Suprapubic skin (tissue), 4 donors: ENCODE data around the gene NAALADL2. TPM values are rescaled to one million over a fixed set of nuclear protein-coding genes. Genes with fewer than 3 reads are reported as not detected.
"Not testable (repeated sequence)": the region's sequence is repeated elsewhere in the genome, so short reads cannot be mapped to it uniquely, and the experiment has no call there.

Experiments
- DNase-seq, 2 donors: peaks; one replicate each; pipeline ENCODE4 v3.0.0-alpha.2; 2019; ENCODE audit warnings: low spot score in 2 of 2
- H3K27ac ChIP-seq: fragments of 200-600 bp; sonication (generic); one replicate; pipeline ENCODE4 v1.5.1; 2019
- H3K27me3 ChIP-seq: fragments of 200-600 bp; sonication (generic); one replicate; pipeline ENCODE4 v1.5.1; 2019
- H3K36me3 ChIP-seq: fragments of 200-600 bp; sonication (generic); one replicate; pipeline ENCODE4 v1.5.1; 2019
- H3K4me1 ChIP-seq: fragments of 200-600 bp; sonication (generic); one replicate; pipeline ENCODE4 v1.5.1; 2019
- H3K4me3 ChIP-seq: fragments of 200-600 bp; sonication (generic); one replicate; pipeline ENCODE4 v1.5.1; 2019; ENCODE audit warnings: mild to moderate bottlenecking
- H3K9me3 ChIP-seq: fragments of 200-600 bp; sonication (generic); one replicate; pipeline ENCODE4 v1.5.1; 2019
- CTCF ChIP-seq, 2 donors: fragments of 200-600 bp in 1 of 2; fragments of 450-650 bp in 1 of 2; sonication (generic) in 1 of 2; IDR thresholded peaks; one replicate each; pipeline ENCODE4 v1.5.1; 2016 to 2019; ENCODE audit warnings: antibody characterized with exemption in 2 of 2, mild to moderate bottlenecking in 1 of 2, moderate library complexity in 1 of 2
- EP300 ChIP-seq: sonication (generic); formaldehyde crosslinking; IDR thresholded peaks from one replicate; pipeline ENCODE4 v1.6.1; 2017; ENCODE audit warnings: antibody characterized with exemption
- POLR2A ChIP-seq, 2 donors: fragments of 450-650 bp; IDR thresholded peaks; one replicate each; pipeline ENCODE4 v1.6.1; 2017; ENCODE audit warnings: antibody characterized with exemption in 2 of 2, mild to moderate bottlenecking in 2 of 2, moderate library complexity in 2 of 2
- POLR2AphosphoS5 ChIP-seq, 3 donors: sonication (generic); formaldehyde crosslinking; IDR thresholded peaks; one replicate each; pipeline ENCODE4 v1.6.1; 2017; ENCODE audit warnings: antibody characterized with exemption in 3 of 3
- WGBS: methylation state at CpG from one replicate; pipeline ENCODE4 v1.1.5; 2018; 5-methylcytosine and 5-hydroxymethylcytosine counted together
- total RNA-seq, 4 donors: library from RNA; depleted of rRNA; stranded (reverse); fragments of >200 nt; gene quantifications; one replicate each; pipeline ENCODE4 v1.1.0, GENCODE V29; 2016

Gene NAALADL2
- total RNA-seq, 4 donors from 2014 or later = 4.0 to 10.5 (median 8.5) TPM

- Histone ChIP-seq H3K27ac (no peak overlapping the region), H3K4me1 (peaks cover 5% of the 10 kb centered on the region), H3K9me3 (no peaks in the 10 kb centered on the region), H3K36me3 (no peaks in the 10 kb centered on the region), H3K27me3 (no peaks in the 10 kb centered on the region), H3K4me3 (no peak overlapping the region)
- TF ChIP-seq POLR2A (IDR thresholded peaks at IDR 0.05) (no peak), EP300 (no peak), POLR2AphosphoS5 (IDR thresholded peaks at IDR 0.05) (no peak), CTCF (IDR thresholded peaks at IDR 0.05) (no peak)
- DNase-seq = no peak
- WGBS = 76% methylated on average over 2 of the region's 2 CpGs
These were observed 296.0 kb downstream of the NAALADL2 start for GRCh38 chr3:175155172-175155571.

GRCh38 chr3:175159202-175159601 is 300.1 kb downstream of the NAALADL2 start:
- H3K4me1 ChIP-seq = no peaks in the 10 kb centered on the region
- H3K9me3 ChIP-seq = no peaks in the 10 kb centered on the region
- no peaks in the 10 kb centered on the region for H3K27me3 ChIP-seq
- no peak for DNase-seq
- H3K27ac ChIP-seq = no peak overlapping the region
- no peak overlapping the region for H3K4me3 ChIP-seq
- no peaks in the 10 kb centered on the region for H3K36me3 ChIP-seq
- TF ChIP-seq POLR2A (IDR thresholded peaks at IDR 0.05) (no peak), EP300 (no peak), POLR2AphosphoS5 (IDR thresholded peaks at IDR 0.05) (no peak), CTCF (IDR thresholded peaks at IDR 0.05) (no peak)

GRCh38 chr3:175161291-175161690 is 302.2 kb downstream of the NAALADL2 start:
- 92% methylated on average over 5 of the region's 5 CpGs for WGBS
- DNase-seq = no peak
- no peak overlapping the region for H3K27ac ChIP-seq
- H3K4me3 ChIP-seq = no peak overlapping the region
- no peaks in the 10 kb centered on the region for H3K4me1 ChIP-seq
- no peaks in the 10 kb centered on the region for H3K27me3 ChIP-seq
- TF ChIP-seq CTCF (IDR thresholded peaks at IDR 0.05) = no peak
- TF ChIP-seq POLR2A (IDR thresholded peaks at IDR 0.05) = no peak
- TF ChIP-seq EP300 = no peak
- TF ChIP-seq POLR2AphosphoS5 (IDR thresholded peaks at IDR 0.05) = no peak
- H3K36me3 ChIP-seq = no peaks in the 10 kb centered on the region
- no peaks in the 10 kb centered on the region for H3K9me3 ChIP-seq

GRCh38 chr3:175163686-175164085 is 304.6 kb downstream of the NAALADL2 start:
- 63% methylated on average over 3 of the region's 3 CpGs for WGBS
- H3K4me1 ChIP-seq = no peaks in the 10 kb centered on the region
- no peak for TF ChIP-seq POLR2AphosphoS5 (IDR thresholded peaks at IDR 0.05)
- no peak for TF ChIP-seq POLR2A (IDR thresholded peaks at IDR 0.05)
- no peak for TF ChIP-seq CTCF (IDR thresholded peaks at IDR 0.05)
- no peak for TF ChIP-seq EP300
- no peaks in the 10 kb centered on the region for H3K9me3 ChIP-seq
- DNase-seq = no peak
- no peak overlapping the region for H3K27ac ChIP-seq
- H3K27me3 ChIP-seq = no peaks in the 10 kb centered on the region
- H3K36me3 ChIP-seq = no peaks in the 10 kb centered on the region
- no peak overlapping the region for H3K4me3 ChIP-seq

- not testable (repeated sequence) for H3K9me3 ChIP-seq, H3K27ac ChIP-seq, H3K4me3 ChIP-seq, H3K27me3 ChIP-seq, DNase-seq, H3K36me3 ChIP-seq, H3K4me1 ChIP-seq
- WGBS = 95% methylated on average over 10 of the region's 10 CpGs
These were observed 314.0 kb downstream of the NAALADL2 start for GRCh38 chr3:175173117-175173516.

- H3K4me3 ChIP-seq = no peak overlapping the region
- WGBS = 81% methylated on average over 3 of the region's 3 CpGs
- no peak for DNase-seq
- no peak overlapping the region for H3K27ac ChIP-seq
- no peaks in the 10 kb centered on the region for H3K4me1 ChIP-seq
- no peaks in the 10 kb centered on the region for H3K9me3 ChIP-seq
- no peaks in the 10 kb centered on the region for H3K27me3 ChIP-seq
- no peak for TF ChIP-seq EP300
- no peak for TF ChIP-seq POLR2A (IDR thresholded peaks at IDR 0.05)
- no peak for TF ChIP-seq POLR2AphosphoS5 (IDR thresholded peaks at IDR 0.05)
- no peak for TF ChIP-seq CTCF (IDR thresholded peaks at IDR 0.05)
- H3K36me3 ChIP-seq = no peaks in the 10 kb centered on the region
These were observed 317.4 kb downstream of the NAALADL2 start for GRCh38 chr3:175176556-175176955.
